ENCODE data around the gene ACTR2.
A peak's percentile ranks its signal among the peaks of the same experiment; 100 is the strongest.

ACTR2 gene

GRCh38 chr2:65281627-65282351 lies 54.2 kb downstream of the ACTR2 start:
- peak; percentile 53 for DNase-seq

- no peak for DNase-seq
These were observed 54.9 kb downstream of the ACTR2 start for GRCh38 chr2:65282477-65283053.

- no peak for DNase-seq
These were observed 59.7 kb downstream of the ACTR2 start for GRCh38 chr2:65287364-65287763.

- DNase-seq, result peak; percentile 28
These were observed 63.8 kb downstream of the ACTR2 start for GRCh38 chr2:65291216-65292105.

- DNase-seq, result no peak
These were observed 64.4 kb downstream of the ACTR2 start for GRCh38 chr2:65292106-65292400.

- no peak for DNase-seq
These were observed 64.9 kb downstream of the ACTR2 start for GRCh38 chr2:65292461-65293011.

GRCh38 chr2:65293376-65293775 lies 65.7 kb downstream of the ACTR2 start:
- no peak for DNase-seq

- DNase-seq, result no peak
These were observed 66.5 kb downstream of the ACTR2 start for GRCh38 chr2:65294136-65294535.

- DNase-seq, result no peak
These were observed 67.1 kb downstream of the ACTR2 start for GRCh38 chr2:65294701-65295100.

- DNase-seq, result no peak
These were observed 69.3 kb downstream of the ACTR2 start for GRCh38 chr2:65296971-65297370.

GRCh38 chr2:65297544-65297943 lies 69.9 kb downstream of the ACTR2 start:
- no peak for DNase-seq

- no peak for DNase-seq
These were observed 70.5 kb downstream of the ACTR2 start for GRCh38 chr2:65298089-65298488.

GRCh38 chr2:65299246-65299645 lies 71.6 kb downstream of the ACTR2 start:
- peak; percentile 55 for DNase-seq

GRCh38 chr2:65300134-65300760 lies 72.6 kb downstream of the ACTR2 start:
- DNase-seq, result no peak

GRCh38 chr2:65300761-65301711 lies 73.4 kb downstream of the ACTR2 start:
- DNase-seq, result peak; percentile 95

GRCh38 chr2:65305934-65306333 lies 78.3 kb downstream of the ACTR2 start:
- DNase-seq, result no peak

GRCh38 chr2:65309699-65310098 lies 82.1 kb downstream of the ACTR2 start:
- no peak for DNase-seq

GRCh38 chr2:65311049-65311448 lies 83.4 kb downstream of the ACTR2 start:
- no peak for DNase-seq

- DNase-seq, result no peak
These were observed 84.0 kb downstream of the ACTR2 start for GRCh38 chr2:65311596-65311995.

- peak; percentile 40 for DNase-seq
These were observed 85.7 kb downstream of the ACTR2 start for GRCh38 chr2:65313126-65313953.

GRCh38 chr2:65313954-65314256 lies 86.3 kb downstream of the ACTR2 start:
- no peak for DNase-seq
